Right renal cortex interstitium (tissue), 3 donors: ENCODE data around the gene MRPL43. TPM values are rescaled to one million over a fixed set of nuclear protein-coding genes. Genes with fewer than 3 reads are reported as not detected.

Experiments used
- DNase-seq, 3 donors: peaks; one replicate each; pipeline ENCODE4 v3.0.0-alpha.2; 2013; ENCODE audit warnings: low read depth in 3 of 3, low spot score in 2 of 3
- polyA plus RNA-seq, 3 donors: library from polyadenylated mRNA; unstranded; fragments of 120-200 nt; gene quantifications; one replicate each; pipeline ENCODE4 v1.2.1, GENCODE V29; 2013; ENCODE audit not compliant: insufficient read length in 3 of 3

MRPL43 gene
- polyA plus RNA-seq, 3 donors, result 86.9 to 95.2 (median 87.1) TPM

DNA sequence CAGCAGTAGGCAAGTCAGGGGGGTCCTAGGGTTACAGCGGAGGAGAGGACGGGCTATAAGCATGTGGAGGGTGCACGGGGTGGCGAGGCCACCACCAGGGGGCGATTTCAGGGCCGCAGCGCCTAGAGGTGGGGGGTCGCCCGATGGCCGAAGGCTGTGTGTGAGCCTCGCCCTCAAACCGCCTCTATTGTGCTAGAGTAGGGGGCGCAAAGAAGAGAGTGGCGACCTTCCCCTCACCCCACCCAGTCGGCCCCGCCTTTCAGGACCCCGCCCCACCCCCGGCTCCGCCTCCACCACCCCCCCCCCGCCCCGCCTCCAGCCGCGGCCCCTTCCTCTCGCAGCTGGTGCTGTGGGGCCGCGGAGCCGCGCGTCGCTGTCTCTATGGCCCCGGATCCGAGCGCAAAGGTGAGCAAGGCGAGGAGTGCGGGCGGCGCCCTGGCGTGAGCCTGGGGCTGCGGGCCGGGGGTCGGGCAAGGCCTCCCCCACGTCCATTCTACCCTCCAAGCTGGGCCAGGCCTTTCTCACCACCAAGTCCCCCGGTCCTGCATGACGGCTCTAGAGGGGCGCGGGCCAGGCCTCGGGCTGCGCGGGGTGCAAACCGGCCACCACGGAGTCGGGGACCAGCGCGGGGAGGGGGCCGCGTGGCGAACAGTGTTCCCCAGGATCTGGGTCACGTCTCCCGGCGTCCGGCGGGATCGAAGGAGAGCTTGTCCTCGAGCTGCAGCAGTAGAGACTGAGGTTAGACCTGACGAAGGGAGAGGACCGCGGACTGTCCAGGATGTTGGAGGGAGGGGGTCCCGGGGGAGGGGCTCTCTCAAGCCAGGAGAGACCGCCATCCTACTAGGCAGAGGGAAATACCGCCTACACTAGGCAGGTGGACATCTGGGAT, 17.9 kb downstream of the MRPL43 start, which contains the start of gene SEMA4G:
SEMA4G (plus strand) TSS at position 318 of the 889 bp plus-strand sequence. CDS start 3,409 bp downstream, outside the sequence.
- DNase-seq, result no peak

DNA sequence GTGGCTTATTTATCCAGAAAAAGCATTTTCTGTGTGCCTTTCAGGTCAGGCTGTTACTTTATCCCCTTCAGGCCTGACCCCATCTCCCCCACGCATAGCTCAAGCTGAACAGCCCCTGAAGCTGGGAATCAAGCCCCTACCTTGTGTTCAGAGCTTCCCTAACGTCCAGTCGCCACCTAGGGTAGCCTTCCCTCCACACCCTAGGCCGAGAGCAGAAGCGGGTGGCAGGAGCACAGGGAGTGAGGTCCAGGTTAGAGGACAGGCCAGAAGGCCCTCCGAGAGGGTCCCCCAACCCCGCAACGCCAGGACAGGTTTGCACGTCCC, 18.5 kb downstream of the MRPL43 start:
- no peak for DNase-seq

DNA sequence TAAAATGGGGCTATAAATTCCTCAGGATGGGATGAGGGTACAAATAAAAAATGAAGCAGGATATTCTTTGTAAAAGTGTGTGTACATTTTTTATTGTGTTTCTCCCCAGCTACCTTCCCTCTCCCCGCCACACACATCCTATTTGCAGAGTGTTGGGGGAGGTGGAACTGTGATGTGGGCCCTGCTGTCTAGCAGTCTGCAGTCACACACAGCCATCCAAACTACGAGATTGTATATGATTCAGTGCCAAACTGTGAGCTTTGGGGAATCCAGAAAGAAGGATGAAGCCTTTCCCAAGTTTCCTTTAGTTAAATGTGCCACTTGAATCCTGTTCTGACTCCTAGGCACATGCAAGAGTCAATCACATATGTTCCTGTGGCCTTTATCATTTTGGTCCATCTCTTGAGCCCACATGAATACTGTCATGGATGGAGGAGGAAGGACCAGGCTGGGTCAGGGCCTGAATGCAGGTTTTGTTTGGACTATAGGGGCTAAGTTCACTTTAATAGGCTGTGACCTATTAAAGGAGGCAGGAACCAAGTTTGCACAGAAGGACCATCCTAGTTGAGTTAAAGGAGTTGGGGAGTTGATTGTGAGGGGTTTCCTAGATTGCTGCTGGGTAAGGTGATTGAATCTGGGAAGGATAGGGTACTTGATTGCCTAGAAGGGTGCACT, 19.1 kb downstream of the MRPL43 start:
- DNase-seq, result no peak

DNA sequence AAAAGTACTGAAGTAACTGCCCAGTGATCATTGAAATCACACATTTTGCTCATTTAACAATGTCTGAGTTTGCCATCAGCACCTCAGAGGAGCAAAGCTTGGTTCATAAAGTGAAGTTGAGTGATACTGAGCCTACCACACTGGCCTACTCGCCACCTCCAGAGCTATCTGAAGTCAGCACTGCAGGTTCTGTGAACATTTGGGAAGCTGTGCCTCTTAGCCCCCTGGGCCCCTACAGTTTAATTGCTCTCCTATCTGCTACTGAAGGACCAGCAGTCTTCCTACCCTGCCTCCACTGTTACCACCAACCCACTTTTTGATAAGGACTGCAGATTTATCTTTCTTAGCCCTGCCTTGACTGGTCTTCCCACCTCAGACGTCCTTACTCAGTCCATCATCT, 20.0 kb downstream of the MRPL43 start:
- DNase-seq, result no peak

DNA sequence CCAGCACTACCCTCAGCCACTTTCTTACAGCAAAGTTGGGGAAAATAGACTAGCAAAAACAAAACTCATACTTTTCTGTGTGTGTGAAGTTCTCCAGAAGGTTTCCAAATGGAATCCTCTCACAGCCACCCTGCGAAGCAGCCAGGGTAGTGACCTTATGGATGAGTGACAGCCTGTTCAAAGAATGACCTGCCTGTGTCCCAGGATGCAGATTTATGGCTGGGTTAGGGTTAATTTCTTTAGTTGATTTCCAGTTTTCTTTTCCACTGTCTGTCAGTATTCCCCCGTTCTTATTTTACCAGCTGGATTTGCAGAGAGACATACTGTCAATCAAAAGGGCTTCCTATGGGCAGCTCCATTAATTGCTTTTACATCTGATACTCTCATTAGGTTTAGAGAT, 20.4 kb downstream of the MRPL43 start:
- DNase-seq, result no peak

DNA sequence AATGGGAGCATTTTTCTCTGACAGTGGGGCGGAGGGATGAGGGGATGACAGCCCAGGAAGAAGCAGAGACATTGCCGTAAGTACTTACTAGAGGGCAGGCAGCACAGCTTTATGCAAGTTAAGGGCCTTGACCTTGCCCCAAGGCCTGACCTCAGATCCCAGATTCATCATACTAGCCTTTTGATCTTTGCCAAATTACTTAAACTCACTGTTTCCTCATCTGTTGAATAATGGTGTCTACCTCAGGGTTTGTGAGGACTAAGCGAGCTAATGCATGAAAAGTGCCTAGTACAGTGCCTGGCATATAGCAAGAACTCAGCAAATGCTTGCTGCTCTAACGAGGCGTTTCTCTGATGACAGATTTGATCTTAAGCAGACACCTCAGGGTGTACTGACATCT, 21.5 kb downstream of the MRPL43 start:
- no peak for DNase-seq

DNA sequence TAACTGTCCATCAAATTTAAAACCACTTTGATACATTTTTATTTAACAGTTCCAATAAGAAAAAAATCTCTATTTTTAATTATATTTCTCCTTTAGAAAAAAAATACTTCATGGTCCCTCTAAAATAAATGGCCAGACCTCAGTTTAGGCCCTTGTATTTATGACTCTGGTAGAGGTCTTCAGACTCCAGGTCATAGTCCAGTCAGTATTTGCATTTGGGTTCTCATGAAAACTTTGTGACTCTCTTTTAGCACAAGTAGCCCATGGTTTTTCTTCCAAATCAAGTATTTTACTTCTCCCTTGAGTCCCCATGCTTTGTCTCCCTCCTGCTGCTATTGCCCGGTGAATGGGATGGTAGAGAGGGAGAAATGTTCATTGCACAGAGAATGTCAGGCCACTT, 23.5 kb downstream of the MRPL43 start:
- DNase-seq, result no peak

DNA sequence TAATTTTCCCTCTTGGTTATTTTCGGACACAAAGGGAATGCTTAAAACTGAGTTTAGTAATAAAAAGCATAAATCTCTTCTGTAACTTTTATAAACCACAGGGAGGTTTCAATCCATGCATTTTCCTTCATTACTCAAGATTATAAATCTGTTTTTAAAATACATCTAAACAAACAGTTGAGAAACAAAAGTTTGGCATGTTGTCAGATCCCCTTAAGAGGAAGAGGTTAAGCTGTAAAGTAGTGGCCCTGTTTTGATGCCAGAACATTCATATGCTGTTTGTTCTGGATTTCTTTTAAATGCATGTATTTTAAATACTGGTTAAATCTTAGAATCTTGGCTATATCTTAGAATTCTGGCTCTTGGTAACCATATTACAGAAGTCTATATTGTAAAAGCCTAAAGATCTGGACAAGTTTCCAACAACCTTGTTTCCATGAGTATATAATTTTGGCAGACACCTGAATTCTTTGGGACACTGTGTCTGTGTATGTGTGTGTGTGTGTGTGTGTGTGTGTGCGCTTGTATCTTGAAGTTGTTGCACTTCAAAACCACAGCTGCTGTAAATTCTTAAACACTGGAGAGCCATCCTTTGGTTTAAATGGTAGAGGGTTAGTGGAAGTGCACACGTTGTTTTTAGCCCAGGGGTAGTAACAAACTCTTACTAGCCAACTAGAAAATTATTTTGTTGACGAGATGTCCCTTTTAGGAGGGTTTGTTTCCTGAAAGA, 24.8 kb downstream of the MRPL43 start:
- no peak for DNase-seq

DNA sequence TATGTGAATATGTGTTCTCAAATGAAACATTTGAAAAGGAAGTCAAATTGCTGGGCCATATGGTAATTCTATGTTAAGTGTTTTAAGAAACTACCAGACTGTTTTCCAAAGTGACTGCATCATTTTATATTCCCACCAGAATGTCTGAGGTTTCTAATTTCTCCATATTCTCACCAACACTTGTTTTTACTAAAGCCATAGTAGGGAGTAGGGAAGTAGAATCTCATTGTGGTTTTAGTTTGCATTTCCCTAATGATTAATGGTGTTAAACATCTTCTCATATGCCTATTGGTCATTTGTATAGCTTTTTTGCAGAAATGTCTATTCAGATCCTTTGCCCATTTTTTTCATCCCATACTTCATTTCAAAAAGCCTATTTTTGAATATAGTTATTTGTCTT, 27.0 kb downstream of the MRPL43 start:
- no peak for DNase-seq

DNA sequence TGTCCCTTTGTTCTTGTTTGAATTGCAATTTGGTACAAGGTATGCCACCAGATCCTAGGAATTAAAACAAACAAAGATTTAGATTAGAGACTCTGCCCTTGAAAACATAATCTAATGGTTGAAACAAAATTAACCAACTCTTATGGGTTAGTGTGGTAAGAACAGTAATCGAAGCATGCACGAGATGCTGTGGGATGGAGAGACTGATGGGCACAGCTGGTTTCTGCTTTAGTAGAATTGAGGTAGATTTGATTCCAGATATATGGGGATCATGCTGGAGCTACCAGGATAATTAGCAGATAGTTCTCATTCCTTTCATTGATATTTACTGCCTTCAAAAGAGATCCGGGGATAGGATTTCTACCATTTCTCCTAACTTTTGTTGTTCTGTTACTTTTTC, 38.4 kb downstream of the MRPL43 start:
- DNase-seq, result no peak

DNA sequence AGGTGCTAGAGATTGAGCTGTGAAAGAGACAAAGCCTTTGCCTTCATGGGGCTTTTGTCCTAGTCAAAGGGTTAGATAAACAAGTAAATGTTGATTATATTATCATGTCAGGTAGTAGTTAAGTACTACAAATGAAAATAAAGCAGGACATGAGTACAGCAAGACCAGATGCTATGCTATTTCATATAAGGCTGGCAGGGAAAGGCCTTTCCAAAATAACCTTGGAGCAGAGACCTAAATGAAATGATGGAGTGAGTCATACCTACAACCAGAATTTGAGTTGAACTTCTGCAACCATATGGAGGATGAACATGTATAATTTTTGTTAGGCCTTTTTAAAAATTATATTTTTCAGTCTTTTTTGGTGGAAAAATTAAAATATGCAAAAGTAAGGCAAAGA, 41.5 kb downstream of the MRPL43 start:
- DNase-seq, result no peak

DNA sequence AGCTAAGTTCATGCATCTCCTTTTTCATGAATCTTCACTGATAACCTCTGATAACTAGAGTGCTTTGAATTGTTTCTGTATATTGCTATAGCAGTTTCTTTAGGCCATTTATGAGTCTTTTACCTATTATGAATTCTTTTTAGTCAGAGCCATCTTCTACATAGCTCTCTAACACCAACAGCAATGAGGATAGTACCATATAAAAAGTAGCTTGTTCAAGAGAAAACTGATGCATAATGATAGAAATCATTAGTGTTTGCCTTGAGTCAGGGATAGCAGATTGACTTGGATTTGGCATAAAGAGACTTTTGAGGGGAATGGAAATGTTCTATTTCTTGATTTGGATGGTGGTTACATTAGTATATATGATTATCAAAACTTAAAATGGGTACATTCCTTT, 43.8 kb downstream of the MRPL43 start:
- no peak for DNase-seq

DNA sequence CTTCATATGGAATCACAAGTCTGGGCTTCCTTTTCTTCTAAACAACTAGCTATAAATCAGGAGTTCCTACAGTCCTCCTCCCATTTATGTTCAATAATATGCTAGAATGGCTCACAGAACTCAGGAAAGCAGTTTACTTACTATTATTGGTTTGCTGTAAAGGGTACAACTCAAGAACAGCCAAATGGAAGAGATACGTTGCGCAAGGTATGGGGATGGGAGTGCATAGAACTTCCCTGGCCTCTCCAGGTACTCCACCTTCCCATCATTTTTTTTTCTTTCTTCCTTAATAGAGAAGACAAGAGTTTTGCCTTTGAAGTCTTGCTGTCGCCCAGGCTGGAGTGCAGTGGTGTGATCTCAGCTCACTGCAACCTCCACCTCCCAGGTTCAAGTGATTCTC, 45.1 kb downstream of the MRPL43 start:
- no peak for DNase-seq

DNA sequence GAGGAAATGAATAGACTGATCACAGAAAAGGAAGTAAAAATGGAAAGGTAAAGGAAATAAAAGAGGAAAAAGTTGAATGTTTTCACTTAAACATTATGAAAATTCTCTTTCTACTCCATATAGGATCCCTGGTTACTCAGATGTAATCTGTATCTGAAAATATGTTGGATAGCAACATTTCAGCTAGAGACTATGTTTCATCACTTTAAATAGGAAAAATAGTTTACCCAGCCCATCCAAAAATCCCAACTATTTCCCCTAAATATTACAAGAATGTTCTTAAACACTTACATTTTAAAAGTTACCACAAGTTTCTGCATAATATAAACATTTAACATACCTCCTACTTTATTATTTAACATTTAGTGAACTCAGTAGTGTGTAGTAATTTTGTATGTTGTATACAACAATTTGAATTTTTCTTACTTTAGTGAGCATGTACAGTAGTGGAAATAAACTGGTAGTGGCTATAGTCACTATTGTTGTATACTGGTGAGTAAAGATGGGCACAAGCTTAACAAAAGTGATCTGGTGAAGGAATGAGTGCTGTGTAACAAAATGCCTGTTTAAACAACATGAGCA, 47.4 kb downstream of the MRPL43 start:
- DNase-seq, result no peak

Other genes starting within 250 kb of the MRPL43 start
- 100 to 1,000 TPM; 130 to 141 (median 133) TPM for gene PAX2, start 241.9 kb downstream of the MRPL43 start, polyA plus RNA-seq
- 10 to 100 TPM; 29.7 to 32.9 (median 30.9) TPM for gene SLF2, start 74.5 kb downstream of the MRPL43 start, polyA plus RNA-seq
- 10 to 100 TPM; 41.1 to 48.1 (median 43.6) TPM for gene SEMA4G, start 18.0 kb downstream of the MRPL43 start, polyA plus RNA-seq
- gene TWNK, start within 50 bp of the MRPL43 start, polyA plus RNA-seq, result 10 to 100 TPM; 16.3 to 18.6 (median 18.0) TPM
- 10 to 100 TPM; 42.3 to 49.9 (median 47.3) TPM for gene LZTS2, start 12.3 kb upstream of the MRPL43 start, polyA plus RNA-seq
- gene PDZD7, start 43.6 kb upstream of the MRPL43 start, polyA plus RNA-seq, result 1 to 10 TPM; 1.2 to 1.9 (median 1.8) TPM
- gene SFXN3, start 43.7 kb upstream of the MRPL43 start, polyA plus RNA-seq, result 10 to 100 TPM; 20.7 to 22.6 (median 22.3) TPM
- gene KAZALD1, start 74.5 kb upstream of the MRPL43 start, polyA plus RNA-seq, result 10 to 100 TPM in 2 of 3 donors, 1 to 10 TPM in 1; 9.5 to 11.0 (median 10.0) TPM
- gene TLX1, start 143.8 kb upstream of the MRPL43 start, polyA plus RNA-seq, result under 1 TPM in 2 of 3 donors, not detected in 1; 0.06 to 0.07 TPM
- not detected for gene LBX1, start 242.0 kb upstream of the MRPL43 start, polyA plus RNA-seq